Stimulated activated CD8-positive, alpha-beta memory T cell treated with anti-CD3 and anti-CD28 coated beads, Interleukin-4, amount 100 ng/mL, for 24 hours (primary cell): Measurements from ENCODE around the gene DEPP1.

Experiments used
- DNase-seq: peaks from one replicate; pipeline ENCODE4 v3.0.0-alpha.2; 2020; ENCODE audit warnings: low read depth

The DEPP1 gene

DNA sequence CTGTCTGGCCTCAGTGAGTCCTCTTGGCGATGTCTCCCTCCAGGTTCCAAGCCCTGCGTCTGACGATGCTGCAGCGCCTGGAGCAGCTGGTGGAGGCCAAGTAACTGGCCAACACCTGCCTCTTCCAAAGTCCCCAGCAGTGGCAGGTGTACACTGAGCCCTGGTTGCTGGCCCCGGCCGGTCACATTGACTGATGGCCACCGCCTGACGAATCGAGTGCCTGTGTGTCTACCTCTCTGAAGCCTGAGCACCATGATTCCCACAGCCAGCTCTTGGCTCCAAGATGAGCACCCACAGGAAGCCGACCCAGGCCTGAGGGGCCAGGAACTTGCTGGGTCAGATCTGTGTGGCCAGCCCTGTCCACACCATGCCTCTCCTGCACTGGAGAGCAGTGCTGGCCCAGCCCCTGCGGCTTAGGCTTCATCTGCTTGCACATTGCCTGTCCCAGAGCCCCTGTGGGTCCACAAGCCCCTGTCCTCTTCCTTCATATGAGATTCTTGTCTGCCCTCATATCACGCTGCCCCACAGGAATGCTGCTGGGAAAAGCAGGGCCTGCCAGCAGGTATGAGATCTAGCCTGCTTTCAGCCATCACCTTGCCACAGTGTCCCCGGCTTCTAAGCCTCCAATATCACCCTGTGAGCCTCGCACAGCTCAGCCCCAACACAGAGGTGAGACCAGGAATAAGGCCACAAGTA, 14.8 kb upstream of the DEPP1 start:
- no peak for DNase-seq

GRCh38 chr10:44992732-44993225, 14.2 kb upstream of the DEPP1 start:
- no peak for DNase-seq

GRCh38 chr10:44992070-44992731, 13.6 kb upstream of the DEPP1 start:
- no peak for DNase-seq

DNA sequence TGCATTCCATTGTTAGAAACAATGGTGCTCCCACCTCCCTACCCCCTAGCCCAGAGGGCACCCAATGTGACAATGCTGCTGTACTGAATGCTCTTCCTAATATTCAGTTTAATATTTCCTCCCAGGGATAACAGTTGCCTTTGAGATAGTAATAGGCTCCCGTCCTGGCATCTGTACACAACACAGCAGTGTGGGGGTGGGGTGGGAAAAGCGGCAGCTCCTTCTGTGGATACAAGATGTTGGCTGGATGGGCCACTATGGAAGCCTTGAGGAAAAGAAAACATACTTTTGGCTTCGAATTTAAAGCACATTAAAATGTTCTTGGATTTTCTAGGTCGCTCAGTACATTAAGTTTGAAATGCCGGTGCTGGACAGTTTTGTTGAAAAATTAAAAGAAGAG, 13.0 kb upstream of the DEPP1 start:
- no peak for DNase-seq

DNA sequence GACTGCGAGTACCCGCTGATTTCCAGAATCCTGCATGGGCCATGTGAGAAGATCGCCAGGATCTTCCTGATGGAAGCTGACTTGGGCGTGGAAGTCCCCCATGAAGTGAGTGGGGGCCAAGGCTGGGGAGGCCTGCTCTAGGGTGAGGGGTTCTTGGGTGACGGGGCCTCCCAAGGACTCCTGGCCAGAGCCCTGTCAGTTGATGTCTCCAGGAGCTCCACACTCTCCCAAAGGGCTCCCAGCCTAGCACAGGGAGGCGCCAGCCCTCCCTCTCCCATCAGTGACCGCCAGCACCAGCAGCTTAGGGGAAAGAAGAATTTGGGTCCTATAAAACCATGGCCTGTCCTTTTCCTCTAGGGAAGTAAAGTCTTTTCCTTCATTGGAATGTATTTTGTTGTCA, 12.4 kb upstream of the DEPP1 start:
- DNase-seq, result no peak

DNA sequence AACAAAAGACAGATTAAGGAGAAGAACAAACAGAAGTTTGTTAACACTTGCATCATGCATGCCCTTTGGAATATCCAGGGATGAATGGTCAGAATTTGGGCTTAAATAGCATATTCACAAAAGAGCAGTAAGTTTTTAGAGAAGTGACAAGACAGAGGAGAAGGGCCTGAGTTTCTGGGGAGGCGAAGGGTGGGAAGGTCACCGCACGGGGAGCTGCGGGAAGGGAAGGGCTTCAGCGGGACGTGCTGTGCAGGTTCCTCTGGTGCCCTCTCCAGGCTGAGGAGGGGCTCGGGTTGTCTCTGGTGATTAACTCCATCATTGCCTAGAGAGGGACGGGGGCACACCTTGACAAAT, 11.7 kb upstream of the DEPP1 start:
- no peak for DNase-seq

- no peak for DNase-seq
These were observed 11.1 kb upstream of the DEPP1 start for GRCh38 chr10:44989597-44990301.

DNA sequence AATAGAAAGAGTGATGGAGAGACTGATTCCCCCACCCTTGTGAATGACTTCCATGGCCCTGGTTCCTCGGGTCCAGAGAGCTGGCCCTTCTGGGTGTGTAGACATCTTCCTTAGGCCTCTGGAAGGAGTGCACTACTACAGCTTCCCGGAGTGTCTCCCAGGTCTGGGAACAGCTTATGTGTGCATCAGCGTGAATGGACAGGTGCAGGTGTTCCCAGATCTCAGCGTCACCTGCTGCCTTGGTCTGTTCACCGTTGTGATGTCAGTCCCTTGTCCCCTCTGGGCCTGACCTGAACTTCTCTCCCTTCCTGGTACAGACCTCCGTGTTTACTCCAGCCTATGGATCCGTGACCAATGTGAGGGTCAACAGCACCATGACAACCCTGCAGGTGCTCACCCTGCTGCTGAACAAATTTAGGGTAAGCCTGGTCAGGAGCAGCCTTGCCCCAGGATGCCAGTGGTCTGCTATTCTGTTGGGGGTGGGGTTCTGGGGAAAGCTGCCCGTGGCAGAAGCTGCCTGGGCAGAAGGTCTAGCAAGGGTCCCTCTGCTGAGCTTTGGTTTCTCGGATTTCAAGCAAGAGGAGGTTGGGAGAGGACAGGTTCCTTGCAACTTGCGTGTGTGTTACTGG, 10.5 kb upstream of the DEPP1 start:
- DNase-seq, result no peak

- DNase-seq, result no peak
These were observed 8.1 kb upstream of the DEPP1 start for GRCh38 chr10:44986670-44987069.

- DNase-seq, result no peak
These were observed 7.6 kb upstream of the DEPP1 start for GRCh38 chr10:44986179-44986578.

GRCh38 chr10:44985175-44985681, 6.6 kb upstream of the DEPP1 start:
- no peak for DNase-seq

DNA sequence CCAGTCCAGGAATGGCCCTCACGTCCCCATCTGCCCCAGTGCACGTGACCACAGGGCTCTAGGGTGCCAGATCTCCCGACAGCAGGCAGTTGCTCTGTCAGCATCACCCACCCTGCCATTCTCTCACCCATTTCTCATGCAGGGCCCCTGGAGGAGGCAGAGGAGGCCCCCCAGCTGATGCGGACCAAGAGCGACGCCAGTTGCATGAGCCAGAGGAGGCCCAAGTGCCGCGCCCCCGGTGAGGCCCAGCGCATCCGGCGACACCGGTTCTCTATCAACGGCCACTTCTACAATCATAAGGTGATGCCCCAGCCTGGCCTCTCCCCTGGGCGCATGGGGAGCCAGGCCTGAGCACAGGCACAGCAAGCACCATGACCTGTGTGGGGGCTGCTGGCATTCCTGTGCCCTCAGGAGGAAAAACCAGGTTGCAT, 6.1 kb upstream of the DEPP1 start:
- no peak for DNase-seq

- DNase-seq, result no peak
These were observed 5.3 kb upstream of the DEPP1 start for GRCh38 chr10:44983895-44984278.

- DNase-seq, result no peak
These were observed 4.7 kb upstream of the DEPP1 start for GRCh38 chr10:44983066-44983894.

DNA sequence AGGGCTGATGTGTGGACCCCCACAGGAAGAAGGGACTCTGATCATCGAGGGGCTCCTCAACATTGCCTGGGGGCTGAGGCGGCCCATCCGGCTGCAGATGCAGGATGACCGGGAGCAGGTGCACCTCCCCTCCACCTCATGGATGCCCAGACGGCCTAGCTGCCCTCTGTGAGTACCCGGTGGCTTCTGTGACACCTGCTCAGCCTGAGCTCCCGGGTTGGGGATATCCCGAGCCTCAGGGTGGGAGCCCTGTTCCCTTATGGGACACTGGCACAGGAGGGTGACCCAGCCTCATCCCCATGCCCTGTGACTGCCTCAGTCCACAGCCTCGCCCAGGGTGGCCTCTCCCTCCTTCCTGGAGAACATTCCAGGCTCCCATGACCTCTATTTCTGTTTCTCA, 3.9 kb upstream of the DEPP1 start:
- no peak for DNase-seq

GRCh38 chr10:44982114-44982460, 3.5 kb upstream of the DEPP1 start:
- no peak for DNase-seq

- no peak for DNase-seq
These were observed 2.8 kb upstream of the DEPP1 start for GRCh38 chr10:44981172-44982113.

GRCh38 chr10:44980309-44981171, 1.9 kb upstream of the DEPP1 start:
- DNase-seq, result no peak
